Measurements from ENCODE around the gene TBK1.

The TBK1 gene

GRCh38 chr12:64452559-64453329 lies 824 bp downstream of the TBK1 start:
- DNase-seq (ENCODE audit: low spot score) = no peak

GRCh38 chr12:64455506-64455905 lies 3.6 kb downstream of the TBK1 start:
- DNase-seq (ENCODE audit: low spot score) = no peak

GRCh38 chr12:64456119-64456518 lies 4.2 kb downstream of the TBK1 start:
- no peak for DNase-seq (ENCODE audit: low spot score)

- DNase-seq (ENCODE audit: low spot score) = no peak
Measured at GRCh38 chr12:64457032-64457431, 5.1 kb downstream of the TBK1 start.

- DNase-seq (ENCODE audit: low spot score) = no peak
Measured at GRCh38 chr12:64457466-64457865, 5.5 kb downstream of the TBK1 start.

- DNase-seq (ENCODE audit: low spot score) = no peak
Measured at GRCh38 chr12:64457923-64458322, 6.0 kb downstream of the TBK1 start.

GRCh38 chr12:64459394-64459891 lies 7.5 kb downstream of the TBK1 start:
- DNase-seq (ENCODE audit: low spot score) = no peak

- DNase-seq (ENCODE audit: low spot score) = no peak
Measured at GRCh38 chr12:64461634-64462414, 9.9 kb downstream of the TBK1 start.

- DNase-seq (ENCODE audit: low spot score) = no peak
Measured at GRCh38 chr12:64466178-64466577, 14.3 kb downstream of the TBK1 start.

- DNase-seq (ENCODE audit: low spot score) = no peak
Measured at GRCh38 chr12:64468966-64469365, 17.0 kb downstream of the TBK1 start.

GRCh38 chr12:64469455-64470142 lies 17.7 kb downstream of the TBK1 start:
- DNase-seq (ENCODE audit: low spot score) = no peak

- DNase-seq (ENCODE audit: low spot score) = no peak
Measured at GRCh38 chr12:64470495-64470894, 18.6 kb downstream of the TBK1 start.

GRCh38 chr12:64473176-64473575 lies 21.3 kb downstream of the TBK1 start:
- no peak for DNase-seq (ENCODE audit: low spot score)

- no peak for DNase-seq (ENCODE audit: low spot score)
Measured at GRCh38 chr12:64475518-64475917, 23.6 kb downstream of the TBK1 start.

GRCh38 chr12:64476844-64477243 lies 24.9 kb downstream of the TBK1 start:
- no peak for DNase-seq (ENCODE audit: low spot score)

- DNase-seq (ENCODE audit: low spot score) = no peak
Measured at GRCh38 chr12:64478661-64479060, 26.7 kb downstream of the TBK1 start.

GRCh38 chr12:64480148-64480547 lies 28.2 kb downstream of the TBK1 start:
- no peak for DNase-seq (ENCODE audit: low spot score)

- DNase-seq (ENCODE audit: low spot score) = no peak
Measured at GRCh38 chr12:64486657-64487056, 34.7 kb downstream of the TBK1 start.

GRCh38 chr12:64491718-64492117 lies 39.8 kb downstream of the TBK1 start:
- DNase-seq (ENCODE audit: low spot score) = no peak

GRCh38 chr12:64493513-64493912 lies 41.6 kb downstream of the TBK1 start:
- DNase-seq (ENCODE audit: low spot score) = no peak

GRCh38 chr12:64494998-64495729 lies 43.2 kb downstream of the TBK1 start:
- no peak for DNase-seq (ENCODE audit: low spot score)

- no peak for DNase-seq (ENCODE audit: low spot score)
Measured at GRCh38 chr12:64496839-64497400, 45.0 kb downstream of the TBK1 start.
